ENCODE measurements around the gene SPATA19.

Gene SPATA19

DNA sequence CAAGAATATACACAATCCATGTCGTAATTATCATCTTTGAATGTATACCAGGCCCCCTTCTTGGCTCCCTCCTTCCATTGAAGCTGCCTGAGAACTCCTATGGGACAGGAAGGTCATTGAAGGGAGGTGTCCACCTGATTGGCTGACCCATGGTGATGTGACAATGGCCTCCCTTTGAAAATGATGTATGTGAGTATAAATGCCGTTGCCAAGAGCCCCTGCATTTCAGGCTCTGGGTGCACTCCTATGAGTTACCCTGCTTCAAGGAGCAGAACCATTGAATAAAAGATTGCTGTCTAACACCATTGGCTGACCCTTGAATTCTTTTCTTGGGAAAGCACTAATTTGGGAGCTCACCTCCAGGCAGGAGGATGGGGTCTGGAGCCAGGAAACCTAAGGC, at the start of gene SPATA19:
Gene SPATA19 (minus strand): TSS at position 101 of the 400 bp plus-strand sequence. CDS start 67 bp downstream, at position 34.
- TF ChIP-seq GATA3 (IDR thresholded peaks at IDR 0.05; ENCODE audit: low read depth, low read length) (no peak), GATA2 (IDR thresholded peaks at IDR 0.05; ENCODE audit: low read depth, low read length) (no peak)

DNA sequence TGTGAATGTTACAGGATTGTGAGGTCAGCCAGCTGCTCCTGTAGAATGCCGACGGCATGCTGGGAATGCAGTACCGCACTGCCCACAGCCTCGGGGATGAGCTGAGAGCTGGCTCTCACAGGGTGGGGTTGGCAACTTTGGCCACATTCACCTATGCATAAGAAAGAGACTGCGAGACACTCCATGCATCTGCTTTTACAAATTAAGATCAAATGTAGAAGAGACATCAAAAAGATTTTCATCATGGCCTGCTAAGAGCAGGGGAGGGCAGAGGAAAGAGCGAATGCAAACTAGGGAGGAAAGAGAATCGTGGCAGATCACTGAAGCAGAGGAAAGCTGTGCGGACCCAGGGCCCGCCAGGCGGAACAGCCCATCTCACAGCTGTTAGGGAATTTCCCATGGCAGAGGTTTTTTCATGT, 49.8 kb upstream of the SPATA19 start:
- TF ChIP-seq GATA2 (IDR thresholded peaks at IDR 0.05; ENCODE audit: low read depth, low read length) = no peak
- TF ChIP-seq GATA3 (IDR thresholded peaks at IDR 0.05; ENCODE audit: low read depth, low read length) = no peak

- TF ChIP-seq GATA3 (IDR thresholded peaks at IDR 0.05; ENCODE audit: low read depth, low read length) = no peak
- no peak for TF ChIP-seq GATA2 (IDR thresholded peaks at IDR 0.05; ENCODE audit: low read depth, low read length)
Observed at GRCh38 chr11:133893381-133893780, 48.1 kb upstream of the SPATA19 start.

DNA sequence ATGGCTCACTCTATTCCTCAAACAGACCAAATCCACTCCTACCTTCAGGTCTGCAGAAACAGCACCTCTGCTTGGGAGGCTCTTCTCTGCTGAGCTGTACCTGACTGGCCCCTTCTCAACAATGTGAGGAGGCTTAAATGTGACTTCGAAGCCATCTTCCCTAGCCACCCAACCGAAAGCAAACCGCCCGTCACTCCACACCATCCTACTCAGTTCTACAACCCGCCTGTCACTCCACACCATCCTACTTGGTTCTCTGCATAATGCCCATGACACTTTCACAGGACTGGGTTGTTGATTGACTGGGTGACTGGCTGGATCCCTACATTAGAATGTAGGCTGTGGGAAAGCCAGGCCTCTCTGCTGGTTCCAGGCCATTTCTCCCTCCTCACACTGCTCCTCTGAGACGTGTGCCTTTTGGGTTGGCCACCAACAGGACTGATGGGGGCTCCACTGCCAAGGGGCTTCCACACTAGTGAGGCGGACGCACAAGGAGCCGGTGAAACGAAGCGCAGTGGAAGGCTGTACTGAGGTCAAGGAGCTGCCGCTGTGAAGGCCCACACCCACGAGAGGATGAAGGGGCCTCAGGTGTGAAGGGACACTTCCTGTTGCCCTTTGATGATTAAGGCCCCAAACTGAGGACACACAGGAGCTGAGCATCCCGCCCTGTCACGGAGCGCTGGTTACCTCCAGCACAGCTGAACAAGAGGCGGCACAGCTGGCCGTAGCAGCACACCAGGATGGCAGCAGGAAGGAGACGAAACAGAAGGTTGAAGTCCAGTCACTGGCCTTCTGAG, 47.5 kb upstream of the SPATA19 start:
- TF ChIP-seq GATA3 (IDR thresholded peaks at IDR 0.05; ENCODE audit: low read depth, low read length) (no peak), GATA2 (IDR thresholded peaks at IDR 0.05; ENCODE audit: low read depth, low read length) (no peak)

DNA sequence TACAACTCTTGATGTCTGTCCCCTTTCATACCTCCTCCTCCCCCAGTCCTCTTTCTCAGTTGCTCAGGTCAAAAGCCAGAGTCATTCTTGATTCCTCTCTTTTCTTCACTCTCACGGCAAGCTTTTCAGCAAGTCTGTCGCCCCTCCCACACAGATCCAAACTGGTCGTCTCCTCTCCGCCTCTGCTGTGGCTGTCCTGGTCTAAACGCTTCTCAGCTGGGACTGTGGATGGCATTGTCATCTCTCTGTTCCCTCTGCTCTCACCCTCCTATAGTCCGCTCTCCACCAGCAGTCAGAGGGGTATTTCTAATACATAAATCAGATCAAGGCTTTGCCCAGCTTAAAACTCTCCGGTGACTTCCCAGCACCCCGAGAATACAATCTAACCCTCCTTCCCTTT, 46.8 kb upstream of the SPATA19 start:
- TF ChIP-seq GATA3 (IDR thresholded peaks at IDR 0.05; ENCODE audit: low read depth, low read length) (no peak), GATA2 (IDR thresholded peaks at IDR 0.05; ENCODE audit: low read depth, low read length) (no peak)

- TF ChIP-seq GATA2 (IDR thresholded peaks at IDR 0.05; ENCODE audit: low read depth, low read length) (no peak), GATA3 (IDR thresholded peaks at IDR 0.05; ENCODE audit: low read depth, low read length) (no peak)
Observed at GRCh38 chr11:133889893-133890292, 44.6 kb upstream of the SPATA19 start.

DNA sequence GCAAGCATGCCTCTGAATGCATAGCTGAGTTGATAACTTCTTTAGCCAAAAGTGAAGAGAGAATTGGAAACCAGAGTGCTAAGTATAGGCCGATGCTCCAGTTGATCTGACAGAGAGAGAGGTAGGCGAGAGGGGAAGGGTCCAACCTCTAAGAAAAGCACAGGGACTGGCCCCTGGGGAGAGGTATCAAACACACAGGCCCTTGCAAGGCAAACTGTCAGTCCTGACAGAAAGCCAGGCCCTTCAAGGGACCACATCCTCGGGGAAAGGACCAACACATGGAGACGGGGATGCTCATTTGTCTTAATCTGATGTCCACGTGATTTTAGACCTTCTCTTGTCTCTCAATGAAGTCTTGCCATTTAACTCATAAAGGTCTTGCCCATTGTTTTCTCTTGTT, 43.9 kb upstream of the SPATA19 start:
- TF ChIP-seq GATA3 (IDR thresholded peaks at IDR 0.05; ENCODE audit: low read depth, low read length) = no peak

- no peak for TF ChIP-seq GATA2 (IDR thresholded peaks at IDR 0.05; ENCODE audit: low read depth, low read length)
- TF ChIP-seq GATA3 (IDR thresholded peaks at IDR 0.05; ENCODE audit: low read depth, low read length) = no peak
Observed at GRCh38 chr11:133887692-133888332, 42.5 kb upstream of the SPATA19 start.

GRCh38 chr11:133886029-133886428, 40.7 kb upstream of the SPATA19 start:
- no peak for TF ChIP-seq GATA3 (IDR thresholded peaks at IDR 0.05; ENCODE audit: low read depth, low read length)
- no peak for TF ChIP-seq GATA2 (IDR thresholded peaks at IDR 0.05; ENCODE audit: low read depth, low read length)

DNA sequence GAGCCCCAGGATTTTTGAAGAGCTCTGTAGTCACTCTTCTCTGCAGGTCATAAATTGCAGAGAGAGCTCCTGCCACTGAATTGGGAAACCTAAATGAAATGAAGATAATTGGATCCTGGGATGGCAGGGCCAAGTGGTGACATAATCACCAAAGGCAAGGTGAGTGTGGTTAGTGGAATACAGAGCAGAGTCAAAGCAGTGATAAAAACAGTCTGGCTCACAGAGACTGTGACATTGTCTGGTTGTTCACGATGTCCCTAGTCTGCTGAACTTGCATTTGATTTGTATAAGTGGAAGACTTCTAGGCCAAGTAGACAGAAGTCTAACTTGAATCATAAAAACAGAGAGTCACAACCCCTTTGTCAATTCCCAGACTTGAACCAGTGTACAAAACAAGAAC, 26.8 kb upstream of the SPATA19 start:
- TF ChIP-seq GATA3 (IDR thresholded peaks at IDR 0.05; ENCODE audit: low read depth, low read length) (no peak), GATA2 (IDR thresholded peaks at IDR 0.05; ENCODE audit: low read depth, low read length) (no peak)

DNA sequence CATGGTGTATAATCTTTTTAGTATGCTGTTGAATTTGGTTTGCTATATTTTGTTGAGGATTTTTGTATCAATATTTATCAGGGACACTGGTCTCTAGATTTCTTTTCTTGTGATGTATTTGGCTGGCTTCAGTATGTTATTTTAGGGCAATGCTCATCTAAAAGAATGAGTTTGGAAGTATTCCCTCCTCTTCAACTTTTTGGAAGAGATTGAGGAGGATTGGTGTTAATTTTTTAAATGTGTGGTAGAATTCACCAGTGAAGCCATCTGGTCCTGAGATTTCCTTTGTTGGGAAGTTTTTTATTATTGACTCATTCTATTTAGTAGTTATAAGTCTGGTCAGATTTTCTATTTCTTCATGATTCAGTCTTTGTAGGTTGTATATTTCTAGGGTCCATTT, 22.1 kb upstream of the SPATA19 start:
- TF ChIP-seq GATA2 (IDR thresholded peaks at IDR 0.05; ENCODE audit: low read depth, low read length) (no peak), GATA3 (IDR thresholded peaks at IDR 0.05; ENCODE audit: low read depth, low read length) (no peak)

GRCh38 chr11:133865466-133865865, 20.2 kb upstream of the SPATA19 start:
- TF ChIP-seq GATA3 (IDR thresholded peaks at IDR 0.05; ENCODE audit: low read depth, low read length) (no peak), GATA2 (IDR thresholded peaks at IDR 0.05; ENCODE audit: low read depth, low read length) (no peak)

DNA sequence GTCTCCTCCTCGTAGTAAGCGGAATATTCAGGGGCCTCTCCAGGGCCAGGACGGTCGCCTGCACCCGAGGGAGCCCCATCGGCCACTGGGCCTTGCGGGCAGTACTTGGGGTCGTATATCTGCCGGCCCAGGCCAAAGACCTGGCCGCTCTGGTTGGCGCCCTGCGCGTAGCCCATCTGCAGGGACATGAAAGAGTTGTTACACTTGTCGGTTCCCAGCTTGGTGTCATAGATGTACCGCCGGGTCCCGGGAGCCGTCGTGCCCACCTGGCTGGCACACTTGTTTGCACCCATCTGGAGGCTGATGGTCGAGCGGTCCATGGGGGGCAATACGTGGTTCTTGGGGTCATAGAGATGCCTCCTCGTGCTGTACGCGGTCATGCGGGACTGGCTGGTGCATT, 19.4 kb upstream of the SPATA19 start:
- TF ChIP-seq GATA3 (IDR thresholded peaks at IDR 0.05; ENCODE audit: low read depth, low read length) = no peak
- TF ChIP-seq GATA2 (IDR thresholded peaks at IDR 0.05; ENCODE audit: low read depth, low read length) = no peak

DNA sequence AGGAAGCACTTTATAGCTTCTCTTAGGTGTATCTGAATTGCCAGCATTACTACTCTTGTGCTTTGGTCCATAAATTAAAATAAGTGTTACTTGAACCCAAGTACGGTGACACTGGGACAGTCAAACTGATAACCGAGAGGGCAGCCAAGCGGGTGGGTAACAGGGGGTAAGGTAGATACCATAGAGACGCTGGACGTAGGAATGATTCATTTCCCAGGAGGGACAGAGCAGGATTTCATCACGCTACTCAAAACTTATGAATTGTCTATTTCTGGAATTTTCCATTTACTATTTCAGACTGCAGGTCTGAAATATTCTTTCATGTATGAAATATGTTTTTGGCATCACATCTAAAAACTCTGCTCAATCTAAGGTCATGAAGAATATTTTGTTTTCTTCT, 14.8 kb upstream of the SPATA19 start:
- TF ChIP-seq GATA3 (IDR thresholded peaks at IDR 0.05; ENCODE audit: low read depth, low read length) (no peak), GATA2 (IDR thresholded peaks at IDR 0.05; ENCODE audit: low read depth, low read length) (no peak)

GRCh38 chr11:133844217-133844616, 1.1 kb downstream of the SPATA19 start:
- TF ChIP-seq GATA3 (IDR thresholded peaks at IDR 0.05; ENCODE audit: low read depth, low read length) (no peak), GATA2 (IDR thresholded peaks at IDR 0.05; ENCODE audit: low read depth, low read length) (no peak)
